HG03354 (cell line): ENCODE results near the gene UGP2.
"Not testable (repeated sequence)": the region's sequence is repeated elsewhere in the genome, so short reads cannot be mapped to it uniquely, and the experiment has no call there.

Experiments
- ATAC-seq: cut with Tn5 transposase; IDR thresholded peaks from one replicate; pipeline ENCODE4 v1.9.1; 2021; ENCODE audit warnings: mild to moderate bottlenecking; ENCODE audit not compliant: unreplicated experiment, poor library complexity, severe bottlenecking

UGP2 gene

GRCh38 chr2:63841254-63842022, at the start of gene UGP2:
UGP2 (plus strand) TSS chr2:63841896; CDS start chr2:63842186, 290 bp downstream.
- ATAC-seq = peak; percentile 66

- no peak for ATAC-seq
Observed at GRCh38 chr2:63792530-63792929, 49.2 kb upstream of the UGP2 start.

- ATAC-seq = no peak
Observed at GRCh38 chr2:63796366-63796765, 45.3 kb upstream of the UGP2 start.

- ATAC-seq = no peak
Observed at GRCh38 chr2:63796796-63797195, 44.9 kb upstream of the UGP2 start.

GRCh38 chr2:63801455-63801854, 40.2 kb upstream of the UGP2 start:
- no peak for ATAC-seq

GRCh38 chr2:63805412-63805811, 36.3 kb upstream of the UGP2 start:
- ATAC-seq = no peak

- ATAC-seq = not testable (repeated sequence)
Observed at GRCh38 chr2:63808036-63808435, 33.7 kb upstream of the UGP2 start.

- ATAC-seq = not testable (repeated sequence)
Observed at GRCh38 chr2:63808911-63809310, 32.8 kb upstream of the UGP2 start.

GRCh38 chr2:63811063-63811462, 30.6 kb upstream of the UGP2 start:
- no peak for ATAC-seq

- not testable (repeated sequence) for ATAC-seq
Observed at GRCh38 chr2:63811870-63812269, 29.8 kb upstream of the UGP2 start.

GRCh38 chr2:63814114-63814513, 27.6 kb upstream of the UGP2 start:
- ATAC-seq = no peak

- no peak for ATAC-seq
Observed at GRCh38 chr2:63817382-63817781, 24.3 kb upstream of the UGP2 start.

- ATAC-seq = no peak
Observed at GRCh38 chr2:63818271-63818670, 23.4 kb upstream of the UGP2 start.

- ATAC-seq = no peak
Observed at GRCh38 chr2:63819256-63819655, 22.4 kb upstream of the UGP2 start.

GRCh38 chr2:63819765-63820717, 21.7 kb upstream of the UGP2 start:
- ATAC-seq = no peak

GRCh38 chr2:63820969-63821368, 20.7 kb upstream of the UGP2 start:
- ATAC-seq = no peak

GRCh38 chr2:63821396-63821795, 20.3 kb upstream of the UGP2 start:
- no peak for ATAC-seq

GRCh38 chr2:63822478-63822877, 19.2 kb upstream of the UGP2 start:
- no peak for ATAC-seq

GRCh38 chr2:63827749-63828148, 13.9 kb upstream of the UGP2 start:
- no peak for ATAC-seq

- no peak for ATAC-seq
Observed at GRCh38 chr2:63831176-63831575, 10.5 kb upstream of the UGP2 start.

- no peak for ATAC-seq
Observed at GRCh38 chr2:63834401-63834800, 7.3 kb upstream of the UGP2 start.
